22Rv1 (cell line): ENCODE data around the gene VASN.

Source experiments
- ZFX ChIP-seq: fragments of 450-650 bp; IDR thresholded peaks from 2 replicates; pipeline ENCODE4 v1.6.1; 2017; ENCODE audit warnings: antibody characterized with exemption, borderline replicate concordance
- TF ChIP-seq, protein P1 (sequence below): fragments of 450-650 bp; IDR thresholded peaks from 2 replicates; pipeline ENCODE4 v1.5.1; 2017; ENCODE audit warnings: mild to moderate bottlenecking

DNA sequence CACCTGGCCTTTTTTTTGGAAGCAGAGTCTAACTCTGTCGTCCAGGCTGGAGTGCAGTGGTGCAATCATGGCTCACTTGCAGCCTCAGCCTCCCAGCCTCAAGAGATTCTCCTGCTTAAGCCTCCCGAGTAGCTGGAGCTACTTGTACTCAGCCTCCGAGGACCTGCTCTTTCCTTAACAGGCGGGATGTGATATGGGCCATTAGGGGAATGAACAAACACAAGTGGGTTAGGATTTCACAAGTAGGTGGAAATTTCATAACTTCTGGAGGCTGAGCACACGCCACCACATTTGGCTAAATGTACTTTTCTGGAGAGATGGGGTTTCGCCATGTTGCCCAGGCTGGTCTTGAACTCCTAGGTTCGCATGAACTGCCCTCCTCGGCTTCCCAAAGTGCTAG lies 24.6 kb upstream of the VASN start:
- TF ChIP-seq, protein P1, sequence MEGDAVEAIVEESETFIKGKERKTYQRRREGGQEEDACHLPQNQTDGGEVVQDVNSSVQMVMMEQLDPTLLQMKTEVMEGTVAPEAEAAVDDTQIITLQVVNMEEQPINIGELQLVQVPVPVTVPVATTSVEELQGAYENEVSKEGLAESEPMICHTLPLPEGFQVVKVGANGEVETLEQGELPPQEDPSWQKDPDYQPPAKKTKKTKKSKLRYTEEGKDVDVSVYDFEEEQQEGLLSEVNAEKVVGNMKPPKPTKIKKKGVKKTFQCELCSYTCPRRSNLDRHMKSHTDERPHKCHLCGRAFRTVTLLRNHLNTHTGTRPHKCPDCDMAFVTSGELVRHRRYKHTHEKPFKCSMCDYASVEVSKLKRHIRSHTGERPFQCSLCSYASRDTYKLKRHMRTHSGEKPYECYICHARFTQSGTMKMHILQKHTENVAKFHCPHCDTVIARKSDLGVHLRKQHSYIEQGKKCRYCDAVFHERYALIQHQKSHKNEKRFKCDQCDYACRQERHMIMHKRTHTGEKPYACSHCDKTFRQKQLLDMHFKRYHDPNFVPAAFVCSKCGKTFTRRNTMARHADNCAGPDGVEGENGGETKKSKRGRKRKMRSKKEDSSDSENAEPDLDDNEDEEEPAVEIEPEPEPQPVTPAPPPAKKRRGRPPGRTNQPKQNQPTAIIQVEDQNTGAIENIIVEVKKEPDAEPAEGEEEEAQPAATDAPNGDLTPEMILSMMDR: no peak
- TF ChIP-seq ZFX: no peak
